ENCODE measurements around the gene BEST4. TPM values are rescaled to one million over a fixed set of nuclear protein-coding genes. Genes with fewer than 3 reads are reported as not detected.
A peak's percentile ranks its signal among the peaks of the same experiment; 100 is the strongest.

The BEST4 gene
- total and polyA plus RNA-seq, 2 of the 13 experiments (the other 11 are each of a cell fraction or from before 2014, with no cell fraction given): 0.77 to 1.4 TPM

DNA sequence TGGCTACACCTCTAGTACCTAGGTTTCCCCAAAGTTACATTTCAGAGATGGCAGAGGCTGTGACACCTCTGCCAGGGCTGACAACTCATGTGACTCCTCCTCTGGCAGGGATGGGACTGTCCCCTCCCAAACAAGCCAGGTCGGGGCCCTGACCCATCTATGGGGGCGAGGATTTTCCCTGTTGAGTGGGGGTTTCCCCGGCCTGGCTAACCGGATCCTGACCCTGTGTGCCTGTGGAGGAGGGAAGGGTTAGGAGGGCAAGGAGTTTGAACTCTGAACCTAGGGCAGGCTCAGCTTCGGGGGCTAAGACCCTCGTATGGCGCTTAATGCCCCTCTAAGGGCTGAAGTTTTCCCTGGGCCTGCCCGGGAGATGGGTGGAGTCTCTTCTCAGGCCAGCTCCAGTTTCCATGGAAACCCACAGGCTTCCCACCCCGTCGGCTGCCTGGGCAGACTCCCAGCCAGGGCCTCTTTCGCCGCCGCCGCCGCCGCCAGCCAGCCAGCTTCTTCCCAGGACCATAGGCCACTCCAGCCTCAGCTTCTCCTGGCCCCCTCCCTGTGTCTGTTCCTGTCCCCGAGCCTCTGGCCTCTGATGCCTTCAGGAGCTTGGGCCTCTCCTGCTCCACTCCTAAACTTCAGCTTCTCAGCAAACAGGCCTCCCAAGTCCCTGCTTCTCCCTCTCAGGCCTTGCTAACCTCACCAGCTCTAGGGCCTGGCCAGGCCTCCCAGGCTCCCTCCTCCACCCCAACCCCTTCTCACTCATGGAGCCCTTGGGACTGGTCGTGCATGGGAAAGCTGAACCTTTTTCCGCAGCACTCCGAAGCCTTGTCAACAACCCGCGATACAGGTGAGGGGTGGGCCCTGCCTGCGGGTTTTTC lies 20.3 kb upstream of the BEST4 start, which contains the start of gene BTBD19 (continued):
- TF ChIP-seq SETDB1 (CRISPR knock-in tag; IDR thresholded peaks at IDR 0.05; ENCODE audit: borderline replicate concordance) (no peak), DMAP1 (CRISPR knock-in tag; IDR thresholded peaks at IDR 0.05) (0 out of 2 replicates have a peak, but pooled peaks have one; percentile 4), CREM (IDR thresholded peaks at IDR 0.05) (peak; percentile 14; the same call in 1 of the 2 replicates), CREM (CRISPR knock-in tag; IDR thresholded peaks at IDR 0.05) (no peak), HES4 (CRISPR knock-in tag; IDR thresholded peaks at IDR 0.05; ENCODE audit: borderline replicate concordance) (no peak), SSRP1 (CRISPR knock-in tag; IDR thresholded peaks at IDR 0.05) (no peak), RFXAP (CRISPR knock-in tag; IDR thresholded peaks at IDR 0.05; ENCODE audit: borderline replicate concordance) (0 out of 2 replicates have a peak, but pooled peaks have one; percentile 34), KDM6A (CRISPR knock-in tag; IDR thresholded peaks at IDR 0.05; ENCODE audit: low read depth) (no peak), RXRB (CRISPR knock-in tag; IDR thresholded peaks at IDR 0.05; ENCODE audit: borderline replicate concordance) (peak; percentile 43; the same call in 1 of the 2 replicates), ZNF619 (CRISPR knock-in tag; IDR thresholded peaks at IDR 0.05) (no peak), NCOR1 (IDR thresholded peaks at IDR 0.05; ENCODE audit: borderline replicate concordance, low read length) (peak; percentile 55; the same call in 1 of the 2 replicates), ZFP62 (CRISPR knock-in tag; IDR thresholded peaks at IDR 0.05) (no peak), PCBP2 (optimal IDR thresholded peaks at IDR 0.05; ENCODE audit: low read depth, low read length, poor library complexity, severe bottlenecking) (no peak), ZBTB7B (CRISPR knock-in tag; IDR thresholded peaks at IDR 0.05) (peak; percentile 94), ZNF501 (CRISPR knock-in tag; IDR thresholded peaks at IDR 0.05) (0 out of 2 replicates have a peak, but pooled peaks have one; percentile 51), PHF8 (CRISPR knock-in tag; IDR thresholded peaks at IDR 0.05) (peak; percentile 46), NR3C1 (CRISPR knock-in tag; IDR thresholded peaks at IDR 0.05) (no peak)
- TF ChIP-seq, protein P1, sequence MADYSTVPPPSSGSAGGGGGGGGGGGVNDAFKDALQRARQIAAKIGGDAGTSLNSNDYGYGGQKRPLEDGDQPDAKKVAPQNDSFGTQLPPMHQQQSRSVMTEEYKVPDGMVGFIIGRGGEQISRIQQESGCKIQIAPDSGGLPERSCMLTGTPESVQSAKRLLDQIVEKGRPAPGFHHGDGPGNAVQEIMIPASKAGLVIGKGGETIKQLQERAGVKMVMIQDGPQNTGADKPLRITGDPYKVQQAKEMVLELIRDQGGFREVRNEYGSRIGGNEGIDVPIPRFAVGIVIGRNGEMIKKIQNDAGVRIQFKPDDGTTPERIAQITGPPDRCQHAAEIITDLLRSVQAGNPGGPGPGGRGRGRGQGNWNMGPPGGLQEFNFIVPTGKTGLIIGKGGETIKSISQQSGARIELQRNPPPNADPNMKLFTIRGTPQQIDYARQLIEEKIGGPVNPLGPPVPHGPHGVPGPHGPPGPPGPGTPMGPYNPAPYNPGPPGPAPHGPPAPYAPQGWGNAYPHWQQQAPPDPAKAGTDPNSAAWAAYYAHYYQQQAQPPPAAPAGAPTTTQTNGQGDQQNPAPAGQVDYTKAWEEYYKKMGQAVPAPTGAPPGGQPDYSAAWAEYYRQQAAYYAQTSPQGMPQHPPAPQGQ (CRISPR knock-in tag; IDR thresholded peaks at IDR 0.05; ENCODE audit: borderline replicate concordance): no peak
- TF ChIP-seq, protein P2, sequence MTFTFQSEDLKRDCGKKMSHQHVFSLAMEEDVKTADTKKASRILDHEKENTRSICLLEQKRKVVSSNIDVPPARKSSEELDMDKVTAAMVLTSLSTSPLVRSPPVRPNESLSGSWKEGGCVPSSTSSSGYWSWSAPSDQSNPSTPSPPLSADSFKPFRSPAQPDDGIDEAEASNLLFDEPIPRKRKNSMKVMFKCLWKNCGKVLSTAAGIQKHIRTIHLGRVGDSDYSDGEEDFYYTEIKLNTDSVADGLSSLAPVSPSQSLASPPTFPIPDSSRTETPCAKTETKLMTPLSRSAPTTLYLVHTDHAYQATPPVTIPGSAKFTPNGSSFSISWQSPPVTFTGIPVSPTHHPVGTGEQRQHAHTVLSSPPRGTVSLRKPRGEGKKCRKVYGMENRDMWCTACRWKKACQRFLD (CRISPR knock-in tag; IDR thresholded peaks at IDR 0.05; ENCODE audit: borderline replicate concordance): no peak
- TF ChIP-seq, protein P3, sequence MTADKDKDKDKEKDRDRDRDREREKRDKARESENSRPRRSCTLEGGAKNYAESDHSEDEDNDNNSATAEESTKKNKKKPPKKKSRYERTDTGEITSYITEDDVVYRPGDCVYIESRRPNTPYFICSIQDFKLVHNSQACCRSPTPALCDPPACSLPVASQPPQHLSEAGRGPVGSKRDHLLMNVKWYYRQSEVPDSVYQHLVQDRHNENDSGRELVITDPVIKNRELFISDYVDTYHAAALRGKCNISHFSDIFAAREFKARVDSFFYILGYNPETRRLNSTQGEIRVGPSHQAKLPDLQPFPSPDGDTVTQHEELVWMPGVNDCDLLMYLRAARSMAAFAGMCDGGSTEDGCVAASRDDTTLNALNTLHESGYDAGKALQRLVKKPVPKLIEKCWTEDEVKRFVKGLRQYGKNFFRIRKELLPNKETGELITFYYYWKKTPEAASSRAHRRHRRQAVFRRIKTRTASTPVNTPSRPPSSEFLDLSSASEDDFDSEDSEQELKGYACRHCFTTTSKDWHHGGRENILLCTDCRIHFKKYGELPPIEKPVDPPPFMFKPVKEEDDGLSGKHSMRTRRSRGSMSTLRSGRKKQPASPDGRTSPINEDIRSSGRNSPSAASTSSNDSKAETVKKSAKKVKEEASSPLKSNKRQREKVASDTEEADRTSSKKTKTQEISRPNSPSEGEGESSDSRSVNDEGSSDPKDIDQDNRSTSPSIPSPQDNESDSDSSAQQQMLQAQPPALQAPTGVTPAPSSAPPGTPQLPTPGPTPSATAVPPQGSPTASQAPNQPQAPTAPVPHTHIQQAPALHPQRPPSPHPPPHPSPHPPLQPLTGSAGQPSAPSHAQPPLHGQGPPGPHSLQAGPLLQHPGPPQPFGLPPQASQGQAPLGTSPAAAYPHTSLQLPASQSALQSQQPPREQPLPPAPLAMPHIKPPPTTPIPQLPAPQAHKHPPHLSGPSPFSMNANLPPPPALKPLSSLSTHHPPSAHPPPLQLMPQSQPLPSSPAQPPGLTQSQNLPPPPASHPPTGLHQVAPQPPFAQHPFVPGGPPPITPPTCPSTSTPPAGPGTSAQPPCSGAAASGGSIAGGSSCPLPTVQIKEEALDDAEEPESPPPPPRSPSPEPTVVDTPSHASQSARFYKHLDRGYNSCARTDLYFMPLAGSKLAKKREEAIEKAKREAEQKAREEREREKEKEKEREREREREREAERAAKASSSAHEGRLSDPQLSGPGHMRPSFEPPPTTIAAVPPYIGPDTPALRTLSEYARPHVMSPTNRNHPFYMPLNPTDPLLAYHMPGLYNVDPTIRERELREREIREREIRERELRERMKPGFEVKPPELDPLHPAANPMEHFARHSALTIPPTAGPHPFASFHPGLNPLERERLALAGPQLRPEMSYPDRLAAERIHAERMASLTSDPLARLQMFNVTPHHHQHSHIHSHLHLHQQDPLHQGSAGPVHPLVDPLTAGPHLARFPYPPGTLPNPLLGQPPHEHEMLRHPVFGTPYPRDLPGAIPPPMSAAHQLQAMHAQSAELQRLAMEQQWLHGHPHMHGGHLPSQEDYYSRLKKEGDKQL (CRISPR knock-in tag; IDR thresholded peaks at IDR 0.05; ENCODE audit: low read depth): no peak

Data from HepG2 (cell line).